GM21723 (cell line): Measurements from ENCODE around the gene TMEM174.

Experiments used
- ATAC-seq: cut with Tn5 transposase; IDR thresholded peaks from one replicate; pipeline ENCODE4 v1.9.1; 2021; ENCODE audit warnings: mild to moderate bottlenecking, moderate library complexity; ENCODE audit not compliant: unreplicated experiment

Gene TMEM174, protein sequence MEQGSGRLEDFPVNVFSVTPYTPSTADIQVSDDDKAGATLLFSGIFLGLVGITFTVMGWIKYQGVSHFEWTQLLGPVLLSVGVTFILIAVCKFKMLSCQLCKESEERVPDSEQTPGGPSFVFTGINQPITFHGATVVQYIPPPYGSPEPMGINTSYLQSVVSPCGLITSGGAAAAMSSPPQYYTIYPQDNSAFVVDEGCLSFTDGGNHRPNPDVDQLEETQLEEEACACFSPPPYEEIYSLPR

DNA sequence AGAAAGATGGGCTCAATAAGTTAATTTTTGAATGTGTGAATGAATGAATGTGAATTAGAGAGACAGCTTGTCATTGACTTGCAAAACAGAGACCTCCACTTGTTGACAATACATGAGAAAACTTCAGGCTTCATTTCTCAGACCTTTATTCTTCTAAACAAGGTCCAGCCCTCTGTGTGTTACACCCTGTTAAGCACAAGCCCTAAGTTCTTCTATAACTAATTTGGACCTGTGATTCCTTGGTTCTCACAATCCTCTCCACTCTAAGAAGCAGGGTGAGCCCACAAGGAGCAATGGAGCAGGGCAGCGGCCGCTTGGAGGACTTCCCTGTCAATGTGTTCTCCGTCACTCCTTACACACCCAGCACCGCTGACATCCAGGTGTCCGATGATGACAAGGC is at the start of gene TMEM174:
Gene TMEM174 (plus strand): TSS at position 243 of the 400 bp plus-strand sequence. CDS start 51 bp downstream, at position 294.
- ATAC-seq, result no peak

DNA sequence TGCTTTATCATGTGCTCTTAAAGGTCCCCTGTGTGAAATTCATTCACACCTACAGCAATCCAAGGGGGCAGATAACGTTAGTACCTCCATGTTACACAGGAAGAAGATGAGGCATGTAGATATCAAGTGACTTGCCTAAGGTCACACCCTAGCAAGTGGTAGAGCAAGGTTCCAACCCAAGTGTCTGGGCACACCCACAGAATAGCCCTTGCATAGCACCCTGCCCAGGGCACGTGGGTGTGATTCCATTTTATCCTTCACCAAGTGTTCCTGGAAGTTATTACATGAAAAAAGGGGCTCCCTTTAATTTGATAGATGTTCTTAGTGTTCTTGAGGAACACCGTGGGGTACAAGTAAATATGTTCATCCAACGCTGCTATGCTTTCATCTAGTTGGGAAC is 47.7 kb upstream of the TMEM174 start:
- ATAC-seq, result no peak

DNA sequence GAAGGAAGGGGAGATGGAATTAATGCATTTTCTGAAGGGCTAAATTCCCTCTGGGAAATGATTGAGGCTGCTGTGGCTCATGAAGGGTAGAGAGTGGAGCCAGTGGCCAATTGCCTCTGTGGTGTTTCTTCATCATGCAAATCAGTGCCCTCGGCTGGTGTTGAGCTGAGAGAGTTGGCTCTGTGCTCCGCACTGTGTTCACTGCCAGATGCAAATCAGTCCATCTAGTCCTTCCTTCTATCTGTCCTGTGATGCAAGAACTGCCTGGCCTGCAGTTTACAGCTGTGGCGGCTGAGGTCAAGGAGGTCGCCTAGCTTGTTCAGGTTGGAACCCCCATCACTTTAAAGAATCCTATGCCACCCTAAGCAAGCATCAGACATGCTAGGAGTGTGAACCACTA is 46.6 kb upstream of the TMEM174 start:
- ATAC-seq, result no peak

DNA sequence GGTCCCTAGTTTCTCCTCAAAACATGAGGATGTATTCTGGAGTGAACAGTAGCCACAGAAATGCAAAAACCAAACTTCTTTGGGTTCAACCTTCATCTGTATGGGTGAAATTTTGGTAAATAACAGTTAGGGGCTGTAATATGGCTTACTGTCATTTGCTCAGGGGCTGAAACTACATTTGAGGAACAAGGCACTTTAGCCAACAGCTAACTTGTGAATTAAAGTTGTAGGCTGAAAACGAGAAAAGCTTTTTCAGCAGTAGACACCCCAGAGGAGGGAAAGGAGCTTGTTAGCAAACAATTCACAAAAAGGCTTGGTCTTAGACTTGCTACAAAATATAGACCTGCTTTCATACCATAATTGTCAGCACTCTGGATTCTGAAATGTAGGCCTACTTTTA is 46.0 kb upstream of the TMEM174 start:
- ATAC-seq, result no peak

DNA sequence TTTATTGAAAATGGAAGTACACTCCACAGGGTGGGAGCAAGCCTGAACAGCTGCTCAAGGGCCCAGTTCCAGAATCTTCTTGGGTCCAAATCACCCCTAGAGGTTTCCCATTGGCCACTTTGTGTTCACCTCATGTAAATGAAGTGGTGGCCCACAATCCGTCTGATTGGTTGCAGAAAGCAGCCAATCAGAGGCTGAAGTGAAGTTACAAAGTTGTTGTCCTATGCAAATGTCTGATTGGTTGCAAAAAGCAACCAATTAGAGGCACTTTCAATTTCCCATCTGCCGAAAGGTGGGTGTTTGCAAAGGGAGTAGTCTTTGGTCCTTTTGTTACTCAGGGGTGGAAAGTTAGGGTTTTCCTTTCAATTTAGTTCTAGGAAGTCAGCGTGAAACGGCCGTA is 43.9 kb upstream of the TMEM174 start:
- ATAC-seq, result no peak

DNA sequence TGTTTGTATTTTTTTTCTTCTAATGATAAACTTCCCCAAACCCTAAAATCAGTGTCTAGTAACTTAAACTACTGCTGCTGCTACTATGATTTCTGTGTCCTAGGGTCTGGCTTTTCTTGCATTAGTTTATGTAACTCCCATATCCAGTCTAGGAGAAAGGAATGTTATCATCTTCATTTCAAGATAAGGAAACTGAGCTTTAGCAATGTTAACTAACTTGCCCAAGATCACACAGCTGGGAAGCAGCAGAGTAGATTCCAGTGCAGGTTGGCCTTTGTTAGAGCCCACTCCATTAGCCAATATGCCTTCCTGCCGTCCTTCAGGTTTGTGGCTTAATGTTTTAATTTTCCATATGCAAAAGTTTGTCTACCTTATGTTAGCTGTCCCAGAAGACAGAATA is 42.2 kb upstream of the TMEM174 start:
- ATAC-seq, result no peak

DNA sequence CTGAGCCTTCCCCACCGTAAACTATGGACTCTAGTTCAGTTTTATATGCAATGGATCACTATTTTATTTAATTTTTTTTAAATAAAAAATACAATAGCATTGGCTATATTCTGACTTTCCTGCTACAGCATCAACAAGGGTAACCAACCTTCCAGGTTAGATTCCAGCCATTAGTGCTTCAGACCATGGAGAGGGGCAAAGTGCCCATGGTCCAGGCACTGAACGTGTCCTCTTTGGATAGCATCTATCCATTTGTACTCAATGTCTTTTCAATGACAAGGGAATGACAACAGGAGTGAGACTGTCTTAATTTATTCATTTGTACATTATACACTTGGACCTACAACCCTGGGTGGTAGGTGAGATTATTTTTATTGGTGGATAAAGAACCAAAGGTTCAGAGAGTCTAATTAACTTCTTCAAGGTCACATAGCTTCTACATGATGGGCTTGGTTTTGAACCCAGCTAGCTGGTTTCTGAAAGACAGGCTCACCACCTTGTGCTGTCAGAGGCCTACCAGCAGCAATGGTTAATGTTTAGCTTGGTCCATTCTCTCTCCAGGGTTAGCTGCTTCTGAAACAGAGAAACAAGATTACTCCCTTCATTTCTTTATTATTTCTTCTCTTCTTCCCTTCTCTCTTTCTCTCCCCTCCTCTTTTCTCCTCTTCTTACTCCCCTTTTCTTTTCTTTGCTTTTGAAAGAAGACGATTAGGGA is 41.1 kb upstream of the TMEM174 start:
- no peak for ATAC-seq

DNA sequence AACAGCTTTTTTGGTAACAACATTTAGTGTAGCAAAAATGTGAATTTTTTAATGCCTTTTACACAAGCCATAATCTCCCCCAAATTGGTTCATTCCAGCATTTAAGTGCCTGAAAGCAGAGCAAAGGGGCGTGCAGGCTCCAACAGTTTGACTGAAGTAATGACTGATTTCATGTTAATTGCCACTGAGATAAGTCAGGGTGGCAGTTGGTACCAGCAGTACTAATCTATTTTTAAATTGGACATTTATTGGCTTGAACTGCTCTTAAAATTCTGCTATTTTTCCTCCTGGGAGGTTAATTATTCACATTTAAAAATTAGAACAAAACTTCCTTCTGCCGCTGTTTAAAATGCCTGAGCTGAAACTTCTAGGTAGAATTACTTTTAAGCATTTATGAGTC is 40.2 kb upstream of the TMEM174 start:
- no peak for ATAC-seq

DNA sequence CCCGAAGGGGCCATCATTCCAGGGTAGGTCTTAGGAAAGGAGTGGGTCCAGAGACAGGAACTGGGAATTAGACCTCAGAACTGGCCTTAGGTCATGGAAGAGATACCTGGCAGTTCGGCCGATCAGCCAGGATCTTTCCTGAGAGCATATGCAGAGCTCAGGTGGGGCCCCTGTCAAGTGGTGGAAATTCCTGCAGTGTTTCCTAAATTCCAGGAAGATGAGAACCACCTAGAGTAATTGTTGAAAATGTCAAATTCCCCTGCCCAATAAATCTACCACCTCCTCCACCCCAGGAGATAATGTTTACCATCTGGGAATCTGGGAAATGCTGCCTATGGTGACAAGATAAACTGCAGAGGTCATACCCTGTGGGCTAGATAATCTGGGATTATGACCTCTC is 38.0 kb upstream of the TMEM174 start:
- ATAC-seq, result no peak

DNA sequence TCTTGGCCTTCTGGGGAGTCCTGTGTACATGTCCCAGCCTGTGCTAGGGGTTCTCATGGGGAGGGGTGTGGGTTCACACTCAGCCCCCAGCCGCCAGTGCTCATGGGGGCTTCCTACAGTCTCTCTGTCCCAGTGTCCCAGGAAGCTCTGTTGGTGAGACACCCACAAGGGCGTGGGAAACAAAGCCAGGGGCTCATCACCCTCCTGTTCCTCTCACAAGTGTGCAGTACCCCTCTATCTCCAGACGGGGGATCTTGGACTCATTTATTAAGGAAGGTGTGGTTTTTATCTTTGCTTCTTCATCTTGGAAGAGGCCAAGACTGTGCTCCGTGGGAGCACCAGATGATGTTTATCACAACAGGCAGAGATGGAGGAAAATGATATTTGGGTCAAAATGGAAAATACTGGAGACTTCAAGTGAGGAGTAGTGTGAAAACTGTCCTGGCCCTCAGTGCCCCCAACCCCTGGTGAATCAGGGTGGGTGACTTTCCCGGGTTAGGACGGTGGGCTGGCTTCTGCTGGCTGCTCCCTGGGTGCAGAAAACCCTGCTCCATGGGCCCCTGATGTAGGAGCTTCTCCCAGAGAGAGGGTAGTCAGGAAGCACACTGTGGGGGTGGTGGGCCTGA is 37.5 kb upstream of the TMEM174 start:
- no peak for ATAC-seq

DNA sequence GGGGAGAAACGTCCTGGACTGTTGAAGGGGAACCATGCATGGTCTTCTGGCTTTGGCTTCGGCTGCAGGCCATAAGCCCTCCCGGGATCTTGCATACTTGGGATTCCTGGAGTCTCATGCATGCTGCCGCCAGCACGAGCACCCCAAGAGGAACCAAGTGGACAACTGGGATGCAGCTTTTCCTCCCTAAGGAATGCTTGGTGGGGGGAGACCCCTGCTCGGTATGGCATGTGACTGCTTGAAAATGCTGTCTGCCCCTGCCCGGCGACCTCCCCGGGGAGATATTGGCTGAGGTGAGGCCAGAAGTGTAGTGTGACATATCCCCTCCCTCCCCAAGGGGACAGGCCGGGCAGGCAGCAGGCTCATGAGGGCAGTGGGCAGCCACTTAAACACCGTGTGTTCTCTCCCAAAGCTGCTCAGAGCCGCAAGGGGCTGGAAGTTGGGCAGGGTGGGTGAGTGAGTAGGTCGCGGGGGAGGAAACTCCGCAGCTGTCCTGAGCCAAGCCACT is 36.9 kb upstream of the TMEM174 start:
- ATAC-seq, result no peak

DNA sequence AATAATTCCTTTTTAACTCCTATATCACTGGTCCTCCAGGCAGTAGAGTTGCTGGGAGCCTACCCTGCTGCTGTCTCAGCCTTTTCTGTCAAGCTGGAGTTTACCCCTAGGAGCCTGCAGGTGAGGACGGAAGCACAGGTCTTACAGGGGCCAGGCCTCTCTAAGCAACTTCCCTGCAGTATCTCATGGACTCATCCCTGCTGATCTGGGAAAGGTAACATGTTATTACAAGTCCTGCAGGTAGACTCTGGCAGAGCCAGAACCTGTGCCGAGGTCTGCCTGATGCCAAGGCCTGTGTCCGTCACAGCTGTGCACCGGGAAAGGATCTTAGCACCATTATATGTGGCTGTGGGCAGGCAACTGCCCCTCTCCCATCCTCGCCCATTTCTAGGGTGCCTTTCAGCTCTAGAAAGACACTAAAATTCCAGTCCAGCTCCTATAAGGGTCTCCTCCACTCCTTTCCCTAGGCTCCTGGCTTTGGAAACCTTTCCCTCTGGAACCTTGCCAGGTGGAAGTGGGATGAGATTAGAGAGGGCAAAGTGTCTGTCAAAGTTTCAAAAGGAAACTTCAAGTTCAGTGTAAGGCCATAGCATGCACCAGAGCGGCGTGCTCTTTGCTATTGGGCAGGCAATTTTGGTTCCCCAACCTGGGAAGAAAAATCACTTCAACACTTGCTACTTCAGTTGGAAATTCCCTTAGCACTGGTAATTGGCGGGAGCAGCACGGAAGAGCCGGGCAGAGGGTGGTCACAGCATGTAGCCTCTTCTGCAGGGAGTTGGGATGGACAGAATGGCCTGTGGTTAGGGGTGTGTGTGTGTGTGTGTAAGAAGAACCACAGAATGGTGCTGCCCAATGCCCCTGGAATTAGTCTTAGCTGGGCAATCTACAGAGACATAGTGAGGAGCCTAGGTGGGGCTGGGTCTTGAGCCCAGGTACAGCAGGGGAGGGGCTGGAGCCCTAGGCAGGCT is 35.1 kb upstream of the TMEM174 start:
- no peak for ATAC-seq

DNA sequence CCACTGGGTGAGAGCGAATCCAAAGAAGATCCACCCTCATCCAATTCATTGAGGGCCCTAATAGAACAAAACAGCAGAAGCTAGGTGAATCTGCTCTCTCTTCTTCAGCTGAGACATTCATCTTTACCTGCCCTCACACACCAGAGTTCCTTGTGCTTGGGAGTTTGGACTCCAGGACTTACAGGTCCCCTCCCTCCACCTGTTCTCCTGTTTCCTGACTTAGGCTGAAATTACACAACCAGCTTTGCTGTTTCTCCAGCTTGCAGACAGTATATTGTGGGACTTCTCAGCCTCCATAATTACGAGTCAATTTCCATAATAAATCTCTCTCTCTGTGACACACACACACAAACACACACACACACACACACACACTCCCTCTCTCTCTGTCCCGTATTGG is 33.5 kb upstream of the TMEM174 start:
- ATAC-seq, result no peak

DNA sequence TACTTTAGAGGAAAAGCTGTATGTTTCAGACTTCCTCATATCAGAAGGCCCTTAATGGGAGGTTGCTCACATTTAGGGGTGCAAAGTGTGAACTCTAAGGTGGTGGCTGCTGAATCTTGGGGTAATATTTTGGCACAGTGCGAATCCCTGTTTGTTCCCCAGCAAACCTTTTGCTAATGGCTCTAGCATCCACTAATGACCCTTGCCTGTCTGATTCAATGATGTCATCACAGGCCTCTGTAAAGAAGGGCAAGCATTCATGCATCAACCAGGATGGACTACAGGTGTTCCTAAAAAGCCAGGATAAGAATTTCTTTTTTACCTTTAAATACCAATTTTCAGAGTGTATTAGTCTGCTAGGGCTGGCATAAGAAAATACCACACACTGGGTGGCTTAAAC is 32.2 kb upstream of the TMEM174 start:
- ATAC-seq, result no peak

DNA sequence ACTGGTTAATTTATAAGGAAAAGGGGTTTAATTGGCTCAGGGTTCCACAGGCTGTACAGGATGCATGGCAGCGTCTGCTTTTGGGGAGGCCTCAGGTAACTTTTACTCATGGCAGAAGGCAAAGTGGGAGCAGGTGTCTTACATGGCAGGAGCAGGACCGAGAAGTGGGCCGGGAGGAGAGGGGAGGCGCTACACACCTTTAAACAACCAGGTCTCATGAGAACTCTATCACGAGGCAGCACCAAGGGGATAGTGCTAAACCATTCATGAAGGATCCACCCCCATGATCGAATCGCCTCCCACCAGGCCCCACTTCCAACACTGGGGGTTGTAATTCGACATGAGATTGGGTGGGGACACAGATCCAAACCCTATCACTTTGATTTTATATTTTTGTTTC is 31.0 kb upstream of the TMEM174 start:
- ATAC-seq, result no peak

DNA sequence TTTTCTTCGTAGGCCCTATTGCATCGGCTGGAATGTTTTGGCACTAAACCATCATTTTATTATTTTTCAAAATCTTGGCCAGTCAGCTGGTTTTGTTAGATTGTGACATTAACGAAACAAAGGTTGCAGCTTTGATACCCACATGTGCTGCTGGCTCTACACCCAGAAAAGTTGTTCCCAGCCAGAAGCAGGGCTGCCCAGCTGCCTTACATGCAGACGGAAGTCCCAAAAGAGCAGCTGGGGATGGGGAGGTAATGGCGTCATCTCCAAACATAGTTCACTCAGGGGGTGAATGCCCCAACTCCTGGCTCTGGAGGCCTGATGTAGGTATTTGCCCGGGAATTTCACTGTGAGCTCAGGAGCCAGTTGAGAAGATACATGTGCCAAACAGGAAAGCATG is 29.3 kb upstream of the TMEM174 start:
- ATAC-seq, result no peak

DNA sequence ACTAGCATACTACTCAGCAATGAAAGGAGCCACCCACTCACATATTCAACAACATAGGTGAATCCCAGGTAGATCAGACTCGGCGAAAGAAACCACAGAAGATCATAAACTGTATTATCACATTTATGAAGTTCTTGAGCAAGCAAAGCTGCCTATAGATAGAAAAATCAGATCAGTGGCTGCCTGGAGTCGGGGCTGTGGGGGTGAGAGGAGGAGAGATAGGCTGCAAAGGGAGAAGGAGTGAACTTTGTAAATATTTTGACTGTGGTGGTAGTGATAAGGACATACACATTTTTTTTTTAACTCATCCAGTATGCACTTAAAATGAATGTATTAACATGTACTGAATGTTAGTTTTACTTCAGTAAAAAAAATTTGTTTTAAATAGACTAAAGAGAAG is 23.5 kb upstream of the TMEM174 start:
- ATAC-seq, result no peak

DNA sequence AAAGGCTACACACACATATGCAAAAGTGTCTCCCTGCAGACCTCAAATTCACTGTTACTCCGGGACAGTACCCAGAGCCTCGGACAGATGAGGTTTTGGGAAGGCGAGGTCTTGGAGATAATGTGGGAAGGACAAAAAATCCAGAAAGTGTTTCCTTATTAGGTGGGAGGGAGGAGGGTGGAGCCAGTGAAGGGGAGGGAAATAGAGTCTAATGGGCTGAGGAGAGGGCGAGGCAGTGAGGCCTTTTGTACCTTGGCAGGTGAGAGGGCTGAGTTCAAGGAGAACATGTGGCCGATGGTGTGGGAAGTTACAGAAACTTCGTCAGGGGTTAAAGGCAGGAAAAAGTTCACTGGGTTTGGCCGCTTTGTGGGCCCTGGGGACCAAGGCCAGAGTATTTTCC is 22.1 kb upstream of the TMEM174 start:
- no peak for ATAC-seq

DNA sequence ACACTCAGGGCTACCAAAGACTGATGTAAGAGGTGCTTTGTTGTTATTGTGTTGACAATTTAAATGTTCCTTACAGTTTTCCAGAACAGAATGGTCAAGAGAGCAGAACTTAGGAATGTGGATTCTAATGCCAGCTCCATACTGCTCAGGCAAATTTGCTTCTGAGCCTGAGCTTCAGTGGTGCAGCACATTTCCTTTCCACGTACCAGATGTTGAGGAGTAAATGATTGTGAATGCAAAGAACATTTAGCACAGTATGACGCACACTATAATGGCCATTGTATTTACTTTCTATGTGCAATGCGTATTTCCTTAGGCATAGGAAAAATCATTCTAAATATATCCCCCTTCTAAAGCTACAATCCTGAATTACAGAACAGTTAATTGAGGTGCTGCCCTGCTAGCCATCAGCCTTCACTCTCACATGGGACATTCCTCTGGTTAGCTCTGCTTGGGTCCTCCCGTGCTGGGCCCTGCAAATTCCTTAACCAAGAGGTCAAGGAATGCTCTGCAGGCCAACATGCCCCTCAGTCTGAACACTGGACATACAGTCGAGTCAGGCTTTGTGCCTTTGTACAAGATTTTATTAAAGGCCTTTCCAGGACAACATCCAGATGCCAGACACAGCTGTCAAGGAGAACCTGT is 21.1 kb upstream of the TMEM174 start:
- ATAC-seq, result no peak
